Vagina (tissue), 2 donors: Measurements from ENCODE around the gene NFAM1.

Source experiments
- CTCF ChIP-seq, 3 experiments: fragments of 450-650 bp in 2 of 3; fragments of 200-600 bp in 1 of 3; sonication (generic) in 1 of 3; IDR thresholded peaks; one replicate each; pipeline ENCODE4 v1.5.1; 2017 to 2019; ENCODE audit warnings: antibody characterized with exemption in 3 of 3, mild to moderate bottlenecking in 2 of 3, moderate library complexity in 2 of 3
- POLR2A ChIP-seq, 2 donors: fragments of 450-650 bp; IDR thresholded peaks; one replicate each; pipeline ENCODE4 v1.6.1; 2017; ENCODE audit warnings: antibody characterized with exemption in 2 of 2, mild to moderate bottlenecking in 2 of 2, moderate library complexity in 2 of 2
- POLR2AphosphoS5 ChIP-seq, 2 donors: sonication (generic); formaldehyde crosslinking; IDR thresholded peaks; one replicate each; pipeline ENCODE4 v1.9.0; 2017; ENCODE audit warnings: antibody characterized with exemption in 2 of 2, mild to moderate bottlenecking in 2 of 2, low read depth in 1 of 2; ENCODE audit not compliant: insufficient read depth in 1 of 2

DNA sequence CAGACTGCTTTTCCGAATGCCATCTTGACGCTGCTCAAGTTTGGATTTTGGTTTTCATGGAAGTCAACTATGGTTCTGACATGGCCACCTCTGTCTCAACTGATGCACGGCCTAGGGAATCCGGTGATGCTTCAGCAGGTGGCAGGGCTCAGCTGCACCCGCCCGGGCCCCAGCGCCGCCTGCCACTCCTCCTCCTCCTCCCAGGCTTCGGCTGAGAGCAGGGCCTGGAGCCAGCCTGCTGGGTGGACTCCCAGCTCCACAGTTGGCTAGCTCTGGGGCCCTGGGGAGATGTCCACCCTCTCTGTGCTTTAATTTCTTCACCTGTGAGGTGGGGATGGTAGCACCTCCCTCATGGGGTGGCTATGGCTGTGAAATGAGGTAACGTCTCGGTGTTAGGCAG is 20.3 kb upstream of the NFAM1 start:
- TF ChIP-seq POLR2A (IDR thresholded peaks at IDR 0.05) (no peak), CTCF (IDR thresholded peaks at IDR 0.05) (no peak), POLR2AphosphoS5 (IDR thresholded peaks at IDR 0.05; ENCODE audit: insufficient read depth in 1 of 2, low read depth in 1 of 2) (no peak)
